Transverse colon (tissue), 4 donors: ENCODE results near the gene COL6A1.

ENCODE experiments used
- EP300 ChIP-seq: sonication (generic); formaldehyde crosslinking; IDR thresholded peaks from one replicate; pipeline ENCODE4 v1.6.1; 2017; ENCODE audit warnings: antibody characterized with exemption, low read depth
- POLR2A ChIP-seq: fragments of 450-650 bp; IDR thresholded peaks from one replicate; pipeline ENCODE4 v1.6.1; 2016; ENCODE audit warnings: antibody characterized with exemption, mild to moderate bottlenecking, moderate library complexity
- POLR2AphosphoS5 ChIP-seq, 3 donors: sonication (generic); formaldehyde crosslinking; IDR thresholded peaks; one replicate each; pipeline ENCODE4 v1.6.1; 2016; ENCODE audit warnings: antibody characterized with exemption in 3 of 3
- TF ChIP-seq, protein P1 (sequence below), 5 experiments: fragments of 200-600 bp in 3 of 5; fragments of 450-650 bp in 2 of 5; sonication (generic) in 3 of 5; IDR thresholded peaks; 1 replicate in 2 of 5; 2 replicates in 3 of 5; pipeline ENCODE4 v1.5.1; 2016 to 2017; ENCODE audit warnings: antibody characterized with exemption in 5 of 5, inconsistent platforms in 3 of 5, mild to moderate bottlenecking in 2 of 5, moderate library complexity in 1 of 5

DNA sequence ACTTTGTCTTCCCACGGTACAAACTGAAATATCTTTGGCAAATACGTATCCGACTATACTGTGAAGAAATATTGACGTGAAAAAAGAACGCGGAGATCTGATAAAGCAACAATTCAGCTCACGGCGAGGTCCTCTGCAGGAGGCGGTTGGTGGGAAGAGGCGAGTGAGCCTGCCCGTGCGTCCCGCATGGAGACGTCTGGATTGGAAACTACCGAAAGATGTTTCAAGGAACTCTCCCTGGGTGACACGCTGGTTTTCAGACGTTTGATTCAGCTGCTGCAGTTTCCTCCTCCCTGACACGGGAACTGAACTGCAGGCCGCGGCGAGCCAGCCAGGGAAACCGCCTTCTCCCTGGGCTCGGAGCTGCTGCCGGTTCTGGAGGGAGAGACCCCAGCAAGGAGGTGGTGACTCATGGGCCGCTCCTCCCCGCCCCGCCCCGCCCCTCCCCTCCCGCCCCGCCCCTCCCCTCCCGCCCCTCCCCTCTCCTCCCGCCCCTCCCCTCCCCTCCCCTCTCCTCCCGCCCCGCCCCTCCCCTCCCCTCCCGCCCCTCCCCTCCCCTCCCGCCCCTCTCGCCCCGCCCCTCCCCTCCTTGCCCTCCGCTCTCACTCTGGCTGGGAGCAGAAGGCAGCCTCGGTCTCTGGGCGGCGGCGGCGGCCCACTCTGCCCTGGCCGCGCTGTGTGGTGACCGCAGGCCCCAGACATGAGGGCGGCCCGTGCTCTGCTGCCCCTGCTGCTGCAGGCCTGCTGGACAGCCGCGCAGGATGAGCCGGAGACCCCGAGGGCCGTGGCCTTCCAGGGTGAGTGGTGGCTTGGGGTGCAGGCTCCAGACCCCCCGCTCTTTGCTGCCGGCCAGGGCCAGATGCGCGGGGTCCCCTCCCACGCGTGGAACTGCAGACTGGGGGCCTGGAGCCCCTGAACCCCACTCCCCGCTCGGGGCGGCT is at the start of gene COL6A1:
- TF ChIP-seq POLR2AphosphoS5 (IDR thresholded peaks at IDR 0.05) (peak; percentile 75 to 89 (median 87)), EP300 (no peak), POLR2A (peak; percentile 43)
- TF ChIP-seq, protein P1, sequence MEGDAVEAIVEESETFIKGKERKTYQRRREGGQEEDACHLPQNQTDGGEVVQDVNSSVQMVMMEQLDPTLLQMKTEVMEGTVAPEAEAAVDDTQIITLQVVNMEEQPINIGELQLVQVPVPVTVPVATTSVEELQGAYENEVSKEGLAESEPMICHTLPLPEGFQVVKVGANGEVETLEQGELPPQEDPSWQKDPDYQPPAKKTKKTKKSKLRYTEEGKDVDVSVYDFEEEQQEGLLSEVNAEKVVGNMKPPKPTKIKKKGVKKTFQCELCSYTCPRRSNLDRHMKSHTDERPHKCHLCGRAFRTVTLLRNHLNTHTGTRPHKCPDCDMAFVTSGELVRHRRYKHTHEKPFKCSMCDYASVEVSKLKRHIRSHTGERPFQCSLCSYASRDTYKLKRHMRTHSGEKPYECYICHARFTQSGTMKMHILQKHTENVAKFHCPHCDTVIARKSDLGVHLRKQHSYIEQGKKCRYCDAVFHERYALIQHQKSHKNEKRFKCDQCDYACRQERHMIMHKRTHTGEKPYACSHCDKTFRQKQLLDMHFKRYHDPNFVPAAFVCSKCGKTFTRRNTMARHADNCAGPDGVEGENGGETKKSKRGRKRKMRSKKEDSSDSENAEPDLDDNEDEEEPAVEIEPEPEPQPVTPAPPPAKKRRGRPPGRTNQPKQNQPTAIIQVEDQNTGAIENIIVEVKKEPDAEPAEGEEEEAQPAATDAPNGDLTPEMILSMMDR (IDR thresholded peaks at IDR 0.05), result no peak
